HG02642 (cell line): ENCODE results near the gene EIF2AK2.
A peak's percentile ranks its signal among the peaks of the same experiment; 100 is the strongest.
"Not testable (repeated sequence)": the region's sequence is repeated elsewhere in the genome, so short reads cannot be mapped to it uniquely, and the experiment has no call there.

Experiments
- ATAC-seq: cut with Tn5 transposase; IDR thresholded peaks from one replicate; pipeline ENCODE4 v1.9.1; 2021; ENCODE audit warnings: mild to moderate bottlenecking; ENCODE audit not compliant: unreplicated experiment, poor library complexity

The EIF2AK2 gene

GRCh38 chr2:37156857-37157714 lies at the start of gene EIF2AK2:
Gene EIF2AK2 (minus strand): TSS chr2:37156980. CDS start chr2:37147806, 9,174 bp downstream.
- peak; percentile 85 for ATAC-seq

DNA sequence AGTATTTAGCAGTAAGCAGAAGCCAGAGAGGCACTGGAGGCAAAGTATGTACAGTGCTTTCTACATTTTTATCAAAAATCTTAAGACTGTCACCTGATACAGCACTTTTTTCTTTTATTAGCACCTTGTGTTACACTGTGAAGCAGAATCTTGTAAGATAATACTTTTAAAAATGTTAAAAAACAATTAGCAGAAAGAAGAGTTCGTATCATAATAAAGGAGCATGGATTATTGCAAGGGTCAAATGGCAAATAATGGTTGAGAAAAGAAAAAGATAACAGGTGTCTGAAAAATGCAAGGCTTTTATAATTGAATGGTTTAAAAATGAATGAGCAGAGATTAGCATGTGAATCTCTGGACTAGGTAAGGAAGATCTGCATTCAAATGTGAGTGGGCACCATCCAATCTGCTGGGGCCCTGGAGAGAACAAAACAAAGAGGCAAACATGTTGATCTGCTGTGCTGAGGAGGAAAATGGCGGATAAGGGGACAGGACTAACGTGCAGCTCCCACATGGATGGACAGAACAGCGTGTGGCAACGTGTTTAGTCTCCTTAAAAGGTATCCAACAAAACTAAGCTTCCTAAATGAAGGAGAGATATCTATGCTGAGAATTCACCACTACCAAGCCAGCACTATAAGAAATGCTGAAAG lies 49.0 kb upstream of the EIF2AK2 start:
- no peak for ATAC-seq

DNA sequence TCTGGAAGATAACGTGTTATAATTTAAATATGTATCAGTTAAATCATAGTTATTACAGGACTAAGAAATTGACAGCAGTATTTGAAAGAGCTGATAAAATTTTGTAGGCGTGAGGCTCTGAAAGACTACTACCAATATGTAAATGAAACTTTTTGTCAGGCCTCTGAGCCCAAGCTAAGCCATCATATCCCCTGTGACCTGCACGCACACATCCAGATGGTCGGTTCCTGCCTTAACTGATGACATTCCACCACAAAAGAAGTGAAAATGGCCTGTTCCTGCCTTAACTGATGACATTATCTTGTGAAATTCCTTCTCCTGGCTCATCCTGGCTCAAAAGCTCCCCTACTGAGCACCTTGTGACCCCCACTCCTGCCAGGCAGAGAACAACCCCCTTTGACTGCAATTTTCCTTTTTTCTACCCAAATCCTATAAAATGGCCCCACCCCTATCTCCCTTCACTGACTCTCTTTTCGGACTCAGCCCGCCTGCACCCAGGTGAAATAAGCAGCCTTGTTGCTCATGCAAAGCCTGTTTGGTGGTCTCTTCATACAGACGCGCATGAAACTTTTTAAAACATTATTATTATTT lies 48.4 kb upstream of the EIF2AK2 start:
- not testable (repeated sequence) for ATAC-seq

GRCh38 chr2:37203708-37204107 lies 46.9 kb upstream of the EIF2AK2 start:
- no peak for ATAC-seq

DNA sequence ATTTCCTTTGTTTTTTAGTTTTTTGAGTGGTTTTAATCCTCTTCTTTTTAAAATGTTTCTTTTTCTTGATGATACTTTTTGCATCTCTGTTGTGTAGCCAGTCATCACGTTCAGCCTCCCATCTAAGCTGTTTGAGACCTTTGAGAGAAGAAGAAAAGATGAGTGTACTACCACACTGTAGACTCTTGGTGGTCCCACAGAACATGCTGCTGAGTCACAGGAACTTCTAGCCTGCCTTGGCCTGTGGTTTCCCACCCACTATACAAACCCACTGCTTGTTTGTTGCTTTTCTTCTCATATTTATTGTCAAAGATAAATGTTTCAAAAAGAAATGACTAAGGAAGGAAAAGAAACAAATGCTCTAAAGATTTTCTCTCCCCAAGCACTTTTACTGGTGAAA lies 45.0 kb upstream of the EIF2AK2 start:
- ATAC-seq: no peak

GRCh38 chr2:37201208-37201607 lies 44.4 kb upstream of the EIF2AK2 start:
- ATAC-seq: no peak

DNA sequence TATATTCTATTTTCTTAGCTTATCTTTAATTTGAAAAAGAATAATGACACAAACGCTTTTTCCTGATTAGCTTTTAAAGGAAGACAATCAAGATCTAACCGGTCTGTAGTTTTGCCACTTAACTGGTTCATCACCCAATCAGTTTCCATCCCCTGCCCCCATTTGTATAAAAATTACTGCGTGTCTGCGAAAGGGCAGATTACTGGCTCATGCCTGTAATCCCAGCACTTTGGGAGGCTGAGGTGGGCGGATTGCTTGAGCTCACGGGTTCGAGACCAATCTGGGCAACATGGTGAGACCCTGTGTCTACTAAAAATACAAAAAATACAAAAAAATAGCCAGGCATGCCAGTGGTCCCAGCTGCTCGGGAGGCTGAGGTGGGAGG lies 41.9 kb upstream of the EIF2AK2 start:
- no peak for ATAC-seq

DNA sequence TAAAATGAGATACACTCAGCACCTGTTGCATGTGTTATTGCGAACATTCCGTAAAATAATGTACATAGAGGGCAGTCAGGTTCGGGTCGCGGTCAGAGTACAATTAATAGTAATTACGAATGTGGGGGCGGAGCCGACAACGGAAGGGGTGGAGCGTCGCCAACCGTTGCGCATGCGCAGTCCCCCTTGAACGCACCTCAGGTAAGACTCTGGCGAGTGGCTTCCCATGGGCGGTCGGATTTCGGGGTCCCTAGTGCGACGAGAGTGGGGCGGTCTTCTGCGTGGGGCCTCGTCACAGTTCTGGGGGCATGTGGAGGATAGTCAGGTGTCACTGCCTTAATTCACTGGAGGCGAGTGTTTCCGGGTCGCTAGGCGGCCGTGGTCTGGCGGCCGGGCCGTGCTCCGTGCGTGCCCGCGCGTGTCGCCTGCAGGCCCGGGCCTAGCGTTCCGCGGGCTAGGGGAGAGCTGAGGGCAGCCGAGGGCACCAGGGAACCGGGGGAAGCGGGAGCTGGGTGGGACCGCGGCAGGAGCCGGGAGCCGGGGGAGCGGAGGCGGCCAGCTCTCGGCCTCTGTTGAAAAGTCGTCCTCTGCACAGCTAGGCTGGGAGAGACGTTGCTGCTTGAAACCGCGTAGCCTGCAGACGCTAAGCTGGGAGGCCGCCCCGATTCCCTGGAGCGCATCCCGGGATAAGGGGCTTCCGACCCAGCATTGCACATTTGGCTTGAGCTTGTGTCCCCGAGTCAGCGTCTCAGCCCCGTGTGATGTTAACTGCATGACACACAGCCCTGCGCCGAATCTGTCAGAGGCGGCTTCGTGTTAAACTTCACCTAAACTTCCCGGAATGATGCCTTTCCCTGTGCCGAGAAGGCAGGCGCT lies 39.8 kb upstream of the EIF2AK2 start, which contains the start of gene CEBPZOS:
CEBPZOS (plus strand) TSS at position 177 of the 876 bp plus-strand sequence. CDS start 3,209 bp downstream, outside the sequence.
- peak; percentile 82 for ATAC-seq

DNA sequence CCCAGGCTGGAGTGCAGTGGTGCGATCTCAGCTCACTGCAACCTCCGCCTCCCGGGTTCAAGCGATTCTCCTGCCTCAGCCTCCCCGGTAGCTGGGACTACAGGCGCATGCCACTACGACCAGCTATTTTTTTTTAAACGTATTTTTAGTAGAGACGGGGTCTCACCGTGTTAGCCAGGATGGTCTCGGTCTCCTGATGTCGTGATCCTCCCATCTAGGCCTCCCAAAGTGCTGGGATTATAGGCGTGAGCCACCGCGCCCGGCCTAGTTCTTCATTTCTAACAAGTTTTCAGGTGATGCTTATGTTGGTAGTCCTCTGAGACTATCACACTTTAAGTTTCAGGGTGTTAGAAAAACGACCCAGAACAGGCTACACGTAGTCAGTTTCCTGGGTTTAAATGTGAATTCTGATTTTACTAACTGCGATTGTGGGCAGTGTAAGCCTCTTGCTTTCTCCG lies 39.1 kb upstream of the EIF2AK2 start:
- ATAC-seq: not testable (repeated sequence)

- no peak for ATAC-seq
Measured at GRCh38 chr2:37192551-37192950, 35.8 kb upstream of the EIF2AK2 start.

GRCh38 chr2:37191747-37192146 lies 35.0 kb upstream of the EIF2AK2 start:
- no peak for ATAC-seq

DNA sequence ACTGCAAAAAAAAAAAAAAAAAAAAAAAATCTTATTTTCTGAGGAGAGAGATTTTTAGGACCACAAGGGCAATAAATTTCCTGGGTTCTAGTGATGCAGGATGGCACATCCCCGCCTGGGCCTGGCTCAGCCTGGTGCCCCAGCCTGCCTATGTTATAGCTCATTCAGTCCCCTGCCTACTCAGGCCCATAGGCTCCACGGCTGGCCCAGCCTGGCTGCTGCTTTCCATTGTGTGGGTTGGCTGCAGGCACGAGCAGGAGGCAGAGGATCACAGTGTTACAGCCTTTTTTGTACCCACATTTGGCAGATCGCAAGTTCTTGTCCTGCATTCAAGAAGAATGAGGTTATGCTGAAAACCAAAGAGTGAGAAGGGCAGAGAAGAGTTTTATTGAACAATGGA lies 34.5 kb upstream of the EIF2AK2 start:
- ATAC-seq: no peak

- no peak for ATAC-seq
Measured at GRCh38 chr2:37190290-37190689, 33.5 kb upstream of the EIF2AK2 start.

DNA sequence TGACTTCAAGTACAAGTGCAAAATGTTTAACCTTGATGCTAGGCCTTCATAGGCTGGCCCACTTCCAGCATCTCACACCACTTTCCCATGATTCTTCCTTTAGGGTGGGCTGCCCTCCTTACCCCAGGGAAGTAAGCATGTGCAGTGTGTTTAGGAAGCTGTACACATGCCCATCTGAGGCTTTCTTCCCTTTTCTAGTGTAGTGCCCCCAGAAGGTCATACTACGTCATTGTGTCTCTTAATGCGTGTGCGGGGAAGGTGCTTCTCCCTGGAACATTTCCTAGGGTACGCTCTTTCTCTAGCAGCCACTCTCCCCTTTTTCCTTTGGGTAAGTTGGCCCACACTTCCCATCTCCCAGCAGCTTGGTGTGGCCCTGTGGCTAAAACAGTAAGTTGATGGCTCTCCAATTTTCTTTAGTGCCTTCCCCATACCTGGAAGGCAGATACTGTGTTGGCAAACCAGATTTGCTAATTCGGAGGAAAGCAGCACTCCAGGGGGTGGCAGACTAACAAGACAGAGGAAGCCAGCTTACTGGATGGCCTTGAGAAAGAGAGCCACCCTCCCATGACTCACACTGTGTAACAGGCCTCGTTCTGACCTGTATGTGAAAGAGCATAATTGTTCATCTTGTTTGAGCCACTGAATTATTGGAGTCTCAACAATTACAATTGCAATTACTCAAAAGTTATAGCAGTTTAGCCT lies 32.8 kb upstream of the EIF2AK2 start:
- no peak for ATAC-seq

- no peak for ATAC-seq
Measured at GRCh38 chr2:37188570-37188969, 31.8 kb upstream of the EIF2AK2 start, which contains the start of gene SULT6B1. Gene SULT6B1 (minus strand): TSS chr2:37188670. CDS start chr2:37188640, 30 bp downstream.

- ATAC-seq: no peak
Measured at GRCh38 chr2:37181726-37182684, 25.2 kb upstream of the EIF2AK2 start.

DNA sequence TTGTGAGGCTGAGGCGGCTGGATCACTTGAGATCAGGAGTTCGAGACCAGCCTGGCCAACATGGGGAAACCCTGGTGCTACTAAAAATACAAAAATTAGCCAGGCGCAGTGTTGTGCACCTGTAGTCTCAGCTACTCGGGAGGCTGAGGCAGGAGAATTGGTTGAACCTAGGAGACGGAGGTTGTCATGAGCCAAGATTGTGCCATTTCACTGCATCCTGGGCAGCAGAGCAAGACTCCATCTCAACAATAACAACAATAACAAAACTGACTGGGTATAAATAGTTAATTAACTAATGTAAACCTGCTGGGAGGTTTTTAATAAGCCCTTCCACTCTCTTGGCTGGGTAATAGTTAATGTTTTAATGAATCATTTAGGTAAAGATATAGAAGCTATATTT lies 23.9 kb upstream of the EIF2AK2 start:
- no peak for ATAC-seq

- ATAC-seq: no peak
Measured at GRCh38 chr2:37180006-37180639, 23.3 kb upstream of the EIF2AK2 start.
